AG04449 (cell line): ENCODE data around the gene RHOU.

Source experiments
- CTCF ChIA-PET: fragments of 350-600 bp; formaldehyde crosslinking; extraction: SDS; loops from one replicate; lab custom pipeline; 2021; ENCODE audit warnings: antibody characterized with exemption; lab: Yijun Ruan, JAX
- POLR2A ChIA-PET: fragments of 400-600, 350-600 bp; formaldehyde crosslinking; extraction: SDS; loops from one replicate; lab custom pipeline; 2020; ENCODE audit warnings: antibody characterized with exemption, inconsistent platforms; lab: Yijun Ruan, JAX
- DNase-seq: peaks from one replicate; pipeline ENCODE4 v3.0.0-alpha.2; 2010; ENCODE audit warnings: low read depth, low spot score
- H3K4me3 ChIP-seq: 2 replicates; pipeline ENCODE4 v1.5.1; 2011; ENCODE audit warnings: low read depth, mild to moderate bottlenecking, control low read depth, low read length
- CTCF ChIP-seq: IDR thresholded peaks from one replicate; pipeline ENCODE4 v1.5.1; 2011; ENCODE audit warnings: mild to moderate bottlenecking, moderate library complexity, low read length, control low read depth, inconsistent platforms; ENCODE audit not compliant: insufficient read depth; ENCODE audit errors: missing control alignments

Gene RHOU

GRCh38 chr1:228747301-228747935 lies 12.1 kb downstream of the RHOU start:
- CTCF ChIA-PET, result no interaction called here
- no peak for TF ChIP-seq CTCF
- no peak overlapping the region for H3K4me3 ChIP-seq
- POLR2A ChIA-PET, result no interaction called here
- no peak for DNase-seq

GRCh38 chr1:228748029-228748428 lies 12.8 kb downstream of the RHOU start:
- ChIA-PET POLR2A (no interaction called here), CTCF (no interaction called here)
- TF ChIP-seq CTCF, result no peak
- no peak for DNase-seq
- no peak overlapping the region for H3K4me3 ChIP-seq

- TF ChIP-seq CTCF, result no peak
- DNase-seq, result no peak
- CTCF ChIA-PET, result no interaction called here
- H3K4me3 ChIP-seq, result no peak overlapping the region
- POLR2A ChIA-PET, result no interaction called here
Measured at GRCh38 chr1:228748431-228748830, 13.2 kb downstream of the RHOU start.

- CTCF ChIA-PET, result no interaction called here
- DNase-seq, result no peak
- POLR2A ChIA-PET, result no interaction called here
- TF ChIP-seq CTCF, result no peak
- no peak overlapping the region for H3K4me3 ChIP-seq
Measured at GRCh38 chr1:228749765-228750164, 14.5 kb downstream of the RHOU start.

GRCh38 chr1:228750915-228751314 lies 15.6 kb downstream of the RHOU start:
- ChIA-PET POLR2A (no interaction called here), CTCF (no interaction called here)
- H3K4me3 ChIP-seq, result no peak overlapping the region
- TF ChIP-seq CTCF, result no peak
- DNase-seq, result no peak

- H3K4me3 ChIP-seq, result no peak overlapping the region
- CTCF ChIA-PET, result interaction anchor here (2.0 kb wide), 1 partner anchor 88 kb away, joined by 5 read pairs; no protein-coding TSS in a partner anchor
- POLR2A ChIA-PET, result no interaction called here
- no peak for TF ChIP-seq CTCF
- DNase-seq, result no peak
Measured at GRCh38 chr1:228751360-228752098, 16.2 kb downstream of the RHOU start.
